MCF 10A (cell line): Measurements from ENCODE around the gene MYOF. TPM values are rescaled to one million over a fixed set of nuclear protein-coding genes. Genes with fewer than 3 reads are reported as not detected.
"Not testable (repeated sequence)": the region's sequence is repeated elsewhere in the genome, so short reads cannot be mapped to it uniquely, and the experiment has no call there.

ENCODE experiments used
- BruUV-seq: library from RNA; stranded (reverse); fragments of 400-500 nt; replicated peaks from 2 replicates; lab custom pipeline; 2021; lab: Mats Ljungman, UMichigan
- CTCF ChIA-PET: fragments of 300-600 bp; sonication (Branson Sonifier 250); formaldehyde crosslinking; extraction: SDS; loops from one replicate; lab custom pipeline; 2021; ENCODE audit warnings: antibody characterized with exemption, inconsistent platforms; lab: Yijun Ruan, JAX
- POLR2A ChIA-PET: fragments of 300-600, 350-650 bp; sonication (Branson Sonifier 250); formaldehyde crosslinking; extraction: SDS; loops from one replicate; lab custom pipeline; 2020; ENCODE audit warnings: antibody characterized with exemption, inconsistent platforms; lab: Yijun Ruan, JAX
- DNase-seq: peaks from one replicate; pipeline ENCODE4 v3.0.0-alpha.2; 2018; ENCODE audit not compliant: unreplicated experiment
- H3K27ac Mint-ChIP-seq: one replicate; pipeline ENCODE4 v1.8.0; 2022; ENCODE audit warnings: mild to moderate bottlenecking, low read depth, mixed read lengths; ENCODE audit not compliant: unreplicated experiment
- H3K27me3 Mint-ChIP-seq: one replicate; pipeline ENCODE4 v1.8.0; 2022; ENCODE audit warnings: mixed read lengths; ENCODE audit not compliant: insufficient read depth, unreplicated experiment
- H3K36me3 Mint-ChIP-seq: one replicate; pipeline ENCODE4 v1.8.0; 2022; ENCODE audit warnings: mild to moderate bottlenecking, moderate library complexity, mixed read lengths; ENCODE audit not compliant: insufficient read depth, unreplicated experiment
- H3K4me1 Mint-ChIP-seq: one replicate; pipeline ENCODE4 v1.8.0; 2022; ENCODE audit warnings: mixed read lengths; ENCODE audit not compliant: insufficient read depth, unreplicated experiment
- H3K4me3 Mint-ChIP-seq: one replicate; pipeline ENCODE4 v1.8.0; 2022; ENCODE audit warnings: mild to moderate bottlenecking, moderate library complexity, mixed read lengths; ENCODE audit not compliant: unreplicated experiment
- H3K9me3 Mint-ChIP-seq: one replicate; pipeline ENCODE4 v1.8.0; 2022; ENCODE audit warnings: mixed read lengths; ENCODE audit not compliant: unreplicated experiment
- CTCF ChIP-seq: fragments of 200-600 bp; IDR thresholded peaks from one replicate; pipeline ENCODE4 v1.8.0; 2022; ENCODE audit warnings: antibody characterized with exemption, mild to moderate bottlenecking; ENCODE audit not compliant: unreplicated experiment
- intact Hi-C: fragments of 100-400 bp; cut with micrococcal nuclease; formaldehyde crosslinking; loops from 2 replicates; pipeline ENCODE4 v1.14.1; 2022
- total RNA-seq: library from RNA; stranded (reverse); gene quantifications from 2 replicates; pipeline ENCODE4 v1.2.3, GENCODE V29; 2022

The MYOF gene
- total RNA-seq, 1 experiment from 2014 or later = 167 TPM

- no TSS peak for BruUV-seq
- Mint-ChIP-seq H3K36me3 (peaks cover 87% of the 10 kb centered on the region), H3K4me3 (no peak overlapping the region), H3K27ac (no peak overlapping the region), H3K27me3 (no peaks in the 10 kb centered on the region), H3K4me1 (no peaks in the 10 kb centered on the region), H3K9me3 (no peaks in the 10 kb centered on the region)
- POLR2A ChIA-PET = interaction anchor here (1.0 to 1.7 kb wide), 2 partner anchors 12 to 365 kb away, joined by 4 to 5 read pairs; no protein-coding TSS in a partner anchor
- TF ChIP-seq CTCF = no peak
- CTCF ChIA-PET = interaction anchor here (1.0 to 4.1 kb wide), 3 partner anchors 12 to 150 kb away, joined by 3 to 17 read pairs (median 4); no protein-coding TSS in a partner anchor
- intact Hi-C loops = no loop called here
- DNase-seq = no peak
Measured at GRCh38 chr10:93363891-93364648, 118.1 kb downstream of the MYOF start.

DNA sequence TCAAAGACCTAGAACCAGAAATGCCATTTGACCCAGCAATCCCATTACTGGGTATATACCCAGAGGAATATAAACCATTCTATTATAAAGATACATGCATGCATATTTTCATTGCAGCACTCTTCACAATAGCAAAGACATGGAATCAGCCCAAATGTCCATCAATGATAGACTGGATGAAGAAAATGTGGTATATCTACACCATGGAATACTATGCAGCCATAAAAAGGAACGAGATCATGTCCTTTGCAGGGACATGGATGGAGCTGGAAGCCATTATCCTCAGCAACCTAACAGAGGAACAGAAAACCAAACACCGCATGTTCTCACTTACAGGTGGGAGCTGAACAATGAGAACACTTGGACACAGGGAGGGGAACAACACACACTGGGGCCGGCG lies 123.7 kb downstream of the MYOF start:
- H3K9me3 Mint-ChIP-seq, H3K27me3 Mint-ChIP-seq, intact Hi-C loops, POLR2A ChIA-PET, DNase-seq, H3K4me1 Mint-ChIP-seq, BruUV-seq, H3K4me3 Mint-ChIP-seq: not testable (repeated sequence)
- CTCF ChIA-PET = interaction anchor here (0.6 to 5.4 kb wide), 13 partner anchors 10 to 515 kb away, joined by 3 to 53 read pairs (median 4); partner anchors contain the start of gene MYOF
- H3K27ac Mint-ChIP-seq = peak overlapping the region; percentile 0
- peaks cover 90% of the 10 kb centered on the region for H3K36me3 Mint-ChIP-seq

- BruUV-seq = no TSS peak
- POLR2A ChIA-PET = interaction anchor here (0.8 to 1.4 kb wide), 2 partner anchors 20 to 125 kb away, joined by 3 to 4 read pairs; no protein-coding TSS in a partner anchor
- Mint-ChIP-seq H3K4me3 (no peak overlapping the region), H3K4me1 (no peaks in the 10 kb centered on the region), H3K9me3 (no peaks in the 10 kb centered on the region), H3K36me3 (peaks cover 90% of the 10 kb centered on the region), H3K27me3 (no peaks in the 10 kb centered on the region), H3K27ac (peak overlapping the region; percentile 0)
- peak; percentile 38 for TF ChIP-seq CTCF
- peak; percentile 42 for DNase-seq
- intact Hi-C loops = loop anchor here (1.0 kb wide), 1 partner anchor 154 kb away; no protein-coding TSS in a partner anchor
- CTCF ChIA-PET = interaction anchor here (0.6 to 5.4 kb wide), 12 partner anchors 11 to 393 kb away, joined by 3 to 53 read pairs (median 4); partner anchors contain the start of gene MYOF
Measured at GRCh38 chr10:93357680-93358079, 124.5 kb downstream of the MYOF start.

DNA sequence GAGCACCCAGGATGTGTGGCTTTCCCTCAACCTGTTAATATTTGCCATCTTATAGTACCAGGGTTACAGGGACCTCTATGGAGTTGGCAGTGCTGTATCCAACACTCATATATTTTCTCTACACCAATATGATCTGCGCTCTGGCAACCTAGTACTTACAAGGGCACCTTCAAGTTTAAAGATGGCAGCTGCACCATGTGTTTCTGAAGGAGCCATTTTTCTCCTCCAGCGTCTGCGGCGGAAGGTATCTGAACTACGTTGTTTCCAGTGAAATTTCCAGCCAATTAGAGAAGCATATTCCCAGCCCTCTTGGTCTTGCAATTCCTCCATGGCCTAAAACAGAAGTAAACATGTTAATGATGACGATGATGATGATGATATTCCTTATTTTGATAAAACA lies 125.6 kb downstream of the MYOF start:
- no peak for DNase-seq
- ChIA-PET POLR2A (interaction anchor here (1.4 kb wide), 1 partner anchor 19 kb away, joined by 4 read pairs; no protein-coding TSS in a partner anchor), CTCF (interaction anchor here (1.0 to 5.4 kb wide), 5 partner anchors 18 to 391 kb away, joined by 3 to 53 read pairs (median 3); partner anchors contain the start of gene MYOF)
- Mint-ChIP-seq H3K27me3 (no peaks in the 10 kb centered on the region), H3K27ac (no peak overlapping the region), H3K9me3 (no peaks in the 10 kb centered on the region), H3K4me1 (no peaks in the 10 kb centered on the region), H3K4me3 (no peak overlapping the region), H3K36me3 (peaks cover 95% of the 10 kb centered on the region)
- BruUV-seq = no TSS peak
- intact Hi-C loops = no loop called here
- TF ChIP-seq CTCF = no peak
